HEK293T (cell line): ENCODE data around the gene SH3RF3.

Experiments used
- ARNT ChIP-seq: fragments of 450-650 bp; IDR thresholded peaks from 2 replicates; pipeline ENCODE4 v1.6.1; 2017; ENCODE audit warnings: mild to moderate bottlenecking
- BHLHE40 ChIP-seq: fragments of 450-650 bp; IDR thresholded peaks from 2 replicates; pipeline ENCODE4 v1.6.1; 2016; ENCODE audit warnings: mild to moderate bottlenecking, moderate library complexity, borderline replicate concordance
- ELF4 ChIP-seq: fragments of 450-650 bp; IDR thresholded peaks from 2 replicates; pipeline ENCODE4 v1.6.1; 2017; ENCODE audit warnings: antibody characterized with exemption
- FOXA1 ChIP-seq: fragments of 450-650 bp; IDR thresholded peaks from 2 replicates; pipeline ENCODE4 v1.6.1; 2016; ENCODE audit warnings: mild to moderate bottlenecking
- FOXK2 ChIP-seq: fragments of 450-650 bp; IDR thresholded peaks from 2 replicates; pipeline ENCODE4 v1.6.1; 2016; ENCODE audit warnings: mild to moderate bottlenecking
- FOXM1 ChIP-seq: fragments of 450-650 bp; IDR thresholded peaks from 2 replicates; pipeline ENCODE4 v1.6.1; 2017; ENCODE audit warnings: mild to moderate bottlenecking, borderline replicate concordance
- HDGF ChIP-seq: fragments of 450-650 bp; IDR thresholded peaks from 2 replicates; pipeline ENCODE4 v1.6.1; 2017; ENCODE audit warnings: antibody characterized with exemption, borderline replicate concordance
- L3MBTL2 ChIP-seq: fragments of 450-650 bp; conservative IDR thresholded peaks from 2 replicates; pipeline ENCODE4 v1.6.1; 2016; ENCODE audit warnings: mild to moderate bottlenecking
- NFRKB ChIP-seq: fragments of 450-650 bp; IDR thresholded peaks from 2 replicates; pipeline ENCODE4 v1.6.1; 2016; ENCODE audit warnings: mild to moderate bottlenecking, moderate library complexity
- SP1 ChIP-seq: fragments of 450-650 bp; IDR thresholded peaks from 2 replicates; pipeline ENCODE4 v1.6.1; 2017
- TARDBP ChIP-seq: fragments of 450-650 bp; IDR thresholded peaks from 2 replicates; pipeline ENCODE4 v1.6.1; 2016
- ZNF384 ChIP-seq: fragments of 450-650 bp; IDR thresholded peaks from 2 replicates; pipeline ENCODE4 v1.6.1; 2016

GRCh38 chr2:109299536-109299935, 170.5 kb downstream of the SH3RF3 start:
- no peak for TF ChIP-seq SP1
- TF ChIP-seq NFRKB: no peak
- no peak for TF ChIP-seq FOXA1
- no peak for TF ChIP-seq FOXM1
- no peak for TF ChIP-seq ZNF384
- TF ChIP-seq BHLHE40: no peak
- TF ChIP-seq ARNT: no peak
- TF ChIP-seq FOXK2: no peak
- no peak for TF ChIP-seq HDGF
- TF ChIP-seq TARDBP: no peak
- TF ChIP-seq L3MBTL2: no peak
- TF ChIP-seq ELF4: no peak
